ENCODE results near the gene POC1B. TPM values are rescaled to one million over a fixed set of nuclear protein-coding genes. Genes with fewer than 3 reads are reported as not detected.

POC1B gene
- total RNA-seq, 2 experiments from 2014 or later = 52.2 to 58.8 TPM

- peaks cover 74% of the 10 kb centered on the region for H3K4me1 Mint-ChIP-seq
- CTCF ChIA-PET = interaction anchor here (0.7 to 9.6 kb wide), 20 partner anchors 12 to 507 kb away, joined by 3 to 194 read pairs (median 4); partner anchors contain the start of gene ATP2B1
- peaks cover 36% of the 10 kb centered on the region for H3K36me3 Mint-ChIP-seq
- peak overlapping the region; percentile 92 for H3K4me3 Mint-ChIP-seq
- ATAC-seq (peak; percentile 25), DNase-seq (peak; percentile 67)
- H3K27me3 Mint-ChIP-seq = no peaks in the 10 kb centered on the region
- H3K27ac Mint-ChIP-seq = peak overlapping the region; percentile 97
- no peaks in the 10 kb centered on the region for H3K9me3 Mint-ChIP-seq (ENCODE audit: low read depth)
Observed at GRCh38 chr12:89525305-89525823, 483 bp downstream of the POC1B start.

GRCh38 chr12:89524541-89525304, 1.1 kb downstream of the POC1B start, which contains the start of gene GALNT4:
GALNT4 (minus strand) TSS chr12:89524796; CDS start chr12:89524549, 247 bp downstream.
- Mint-ChIP-seq H3K9me3 (ENCODE audit: low read depth) (no peaks in the 10 kb centered on the region), H3K4me3 (peak within 1 kb of the TSS; percentile 92), H3K36me3 (peaks cover 36% of the 10 kb centered on the region), H3K27ac (peak within 1 kb of the TSS; percentile 97), H3K27me3 (no peaks in the 10 kb centered on the region), H3K4me1 (peaks cover 74% of the 10 kb centered on the region)
- CTCF ChIA-PET = interaction anchor here (0.7 to 9.6 kb wide), 20 partner anchors 11 to 506 kb away, joined by 3 to 194 read pairs (median 4); partner anchors contain the start of gene DUSP6
- DNase-seq = peak; percentile 89
- ATAC-seq = peak; percentile 73

- CTCF ChIA-PET = interaction anchor here (0.9 to 9.6 kb wide), 16 partner anchors 10 to 505 kb away, joined by 3 to 194 read pairs (median 6); partner anchors contain the start of gene DUSP6
- ATAC-seq (no peak), DNase-seq (no peak)
- no peaks in the 10 kb centered on the region for H3K27me3 Mint-ChIP-seq
- peak overlapping the region; percentile 92 for H3K4me3 Mint-ChIP-seq
- H3K4me1 Mint-ChIP-seq = peaks cover 74% of the 10 kb centered on the region
- no peaks in the 10 kb centered on the region for H3K9me3 Mint-ChIP-seq (ENCODE audit: low read depth)
- H3K36me3 Mint-ChIP-seq = peaks cover 41% of the 10 kb centered on the region
- H3K27ac Mint-ChIP-seq = peak overlapping the region; percentile 97
Observed at GRCh38 chr12:89523843-89524540, 1.9 kb downstream of the POC1B start.

GRCh38 chr12:89523393-89523792, 2.5 kb downstream of the POC1B start:
- H3K9me3 Mint-ChIP-seq (ENCODE audit: low read depth) = no peaks in the 10 kb centered on the region
- no peaks in the 10 kb centered on the region for H3K27me3 Mint-ChIP-seq
- peak overlapping the region; percentile 92 for H3K4me3 Mint-ChIP-seq
- H3K27ac Mint-ChIP-seq = peak overlapping the region; percentile 97
- peaks cover 75% of the 10 kb centered on the region for H3K4me1 Mint-ChIP-seq
- ATAC-seq (no peak), DNase-seq (no peak)
- H3K36me3 Mint-ChIP-seq = peaks cover 44% of the 10 kb centered on the region
- CTCF ChIA-PET = interaction anchor here (2.7 to 9.6 kb wide), 4 partner anchors 10 to 505 kb away, joined by 8 to 194 read pairs (median 52); no protein-coding TSS in a partner anchor

GRCh38 chr12:89521364-89522223, 4.3 kb downstream of the POC1B start:
- CTCF ChIA-PET = interaction anchor here (0.9 to 9.6 kb wide), 7 partner anchors 51 to 504 kb away, joined by 3 to 194 read pairs (median 4); no protein-coding TSS in a partner anchor
- Mint-ChIP-seq H3K4me1 (peaks cover 63% of the 10 kb centered on the region), H3K9me3 (ENCODE audit: low read depth) (no peaks in the 10 kb centered on the region), H3K36me3 (peaks cover 48% of the 10 kb centered on the region), H3K4me3 (peak overlapping the region; percentile 92), H3K27ac (peak overlapping the region; percentile 17), H3K27me3 (no peaks in the 10 kb centered on the region)
- ATAC-seq = no peak
- no peak for DNase-seq

- H3K27ac Mint-ChIP-seq = no peak overlapping the region
- peaks cover 45% of the 10 kb centered on the region for H3K4me1 Mint-ChIP-seq
- CTCF ChIA-PET = interaction anchor here (1.8 kb wide), 1 partner anchor 46 kb away, joined by 7 read pairs; no protein-coding TSS in a partner anchor
- H3K27me3 Mint-ChIP-seq = no peaks in the 10 kb centered on the region
- H3K4me3 Mint-ChIP-seq = no peak overlapping the region
- DNase-seq (no peak), ATAC-seq (no peak)
- H3K9me3 Mint-ChIP-seq (ENCODE audit: low read depth) = no peaks in the 10 kb centered on the region
- peaks cover 33% of the 10 kb centered on the region for H3K36me3 Mint-ChIP-seq
Observed at GRCh38 chr12:89517720-89518119, 8.1 kb downstream of the POC1B start.

- ATAC-seq = no peak
- CTCF ChIA-PET = interaction anchor here (0.8 to 1.8 kb wide), 2 partner anchors 10 to 45 kb away, joined by 3 to 7 read pairs; no protein-coding TSS in a partner anchor
- peaks cover 27% of the 10 kb centered on the region for H3K36me3 Mint-ChIP-seq
- H3K4me1 Mint-ChIP-seq = peaks cover 35% of the 10 kb centered on the region
- H3K27ac Mint-ChIP-seq = no peak overlapping the region
- H3K27me3 Mint-ChIP-seq = no peaks in the 10 kb centered on the region
- H3K4me3 Mint-ChIP-seq = no peak overlapping the region
- no peaks in the 10 kb centered on the region for H3K9me3 Mint-ChIP-seq (ENCODE audit: low read depth)
- DNase-seq = no peak
Observed at GRCh38 chr12:89516633-89517032, 9.2 kb downstream of the POC1B start.

- H3K9me3 Mint-ChIP-seq (ENCODE audit: low read depth) = no peaks in the 10 kb centered on the region
- H3K36me3 Mint-ChIP-seq = peaks cover 31% of the 10 kb centered on the region
- H3K4me1 Mint-ChIP-seq = peaks cover 25% of the 10 kb centered on the region
- no peak overlapping the region for H3K4me3 Mint-ChIP-seq
- ATAC-seq = peak; percentile 79
- peak; percentile 45 for DNase-seq
- CTCF ChIA-PET = interaction anchor here (0.8 to 3.9 kb wide), 4 partner anchors 9 to 44 kb away, joined by 3 to 19 read pairs (median 8); partner anchors contain the start of gene GALNT4
- H3K27ac Mint-ChIP-seq = no peak overlapping the region
- H3K27me3 Mint-ChIP-seq = no peaks in the 10 kb centered on the region
Observed at GRCh38 chr12:89514751-89515150, 11.1 kb downstream of the POC1B start.

GRCh38 chr12:89513544-89513943, 12.3 kb downstream of the POC1B start:
- no peaks in the 10 kb centered on the region for H3K9me3 Mint-ChIP-seq (ENCODE audit: low read depth)
- DNase-seq (no peak), ATAC-seq (no peak)
- H3K36me3 Mint-ChIP-seq = peaks cover 29% of the 10 kb centered on the region
- CTCF ChIA-PET = interaction anchor here (0.9 to 3.9 kb wide), 6 partner anchors 8 to 496 kb away, joined by 4 to 19 read pairs (median 6); partner anchors contain the start of gene GALNT4
- peaks cover 16% of the 10 kb centered on the region for H3K4me1 Mint-ChIP-seq
- H3K4me3 Mint-ChIP-seq = no peak overlapping the region
- no peaks in the 10 kb centered on the region for H3K27me3 Mint-ChIP-seq
- H3K27ac Mint-ChIP-seq = no peak overlapping the region

- no peak overlapping the region for H3K4me3 Mint-ChIP-seq
- H3K36me3 Mint-ChIP-seq = peaks cover 33% of the 10 kb centered on the region
- H3K9me3 Mint-ChIP-seq (ENCODE audit: low read depth) = no peaks in the 10 kb centered on the region
- H3K27me3 Mint-ChIP-seq = no peaks in the 10 kb centered on the region
- no peak overlapping the region for H3K27ac Mint-ChIP-seq
- ATAC-seq = no peak
- CTCF ChIA-PET = interaction anchor here (1.3 to 1.5 kb wide), 2 partner anchors 20 to 37 kb away, joined by 4 read pairs; no protein-coding TSS in a partner anchor
- DNase-seq = no peak
- H3K4me1 Mint-ChIP-seq = peaks cover 14% of the 10 kb centered on the region
Observed at GRCh38 chr12:89507015-89507824, 18.6 kb downstream of the POC1B start.

- CTCF ChIA-PET = interaction anchor here (1.0 to 1.3 kb wide), 2 partner anchors 21 to 28 kb away, joined by 3 to 4 read pairs; no protein-coding TSS in a partner anchor
- Mint-ChIP-seq H3K27ac (no peak overlapping the region), H3K9me3 (ENCODE audit: low read depth) (no peaks in the 10 kb centered on the region), H3K27me3 (no peaks in the 10 kb centered on the region), H3K4me1 (peaks cover 14% of the 10 kb centered on the region), H3K36me3 (peaks cover 34% of the 10 kb centered on the region), H3K4me3 (no peak overlapping the region)
- DNase-seq = no peak
- no peak for ATAC-seq
Observed at GRCh38 chr12:89506050-89506449, 19.8 kb downstream of the POC1B start.

Data from activated CD8-positive, alpha-beta memory T cell treated with anti-CD3 and anti-CD28 coated beads, Interleukin-2, amount 10 ng/mL, durations not matched to agents 7 days and 5 days (primary cell).